ENCODE results near the gene FEZ2.

GRCh38 chr2:36613801-36614200 is 15.8 kb upstream of the FEZ2 start:
- no peak for TF ChIP-seq CTCF (IDR thresholded peaks at IDR 0.05)
- no peak for TF ChIP-seq POLR2A (IDR thresholded peaks at IDR 0.05)

Data from adrenal gland (tissue), 5 donors.